Stimulated activated CD8-positive, alpha-beta memory T cell treated with anti-CD3 and anti-CD28 coated beads, Interleukin-4, amount 100 ng/mL, for 24 hours (primary cell): ENCODE data around the gene EYA2.
"Not testable (repeated sequence)": the region's sequence is repeated elsewhere in the genome, so short reads cannot be mapped to it uniquely, and the experiment has no call there.

Experiments
- DNase-seq: peaks from one replicate; pipeline ENCODE4 v3.0.0-alpha.2; 2020; ENCODE audit warnings: low read depth

Gene EYA2

DNA sequence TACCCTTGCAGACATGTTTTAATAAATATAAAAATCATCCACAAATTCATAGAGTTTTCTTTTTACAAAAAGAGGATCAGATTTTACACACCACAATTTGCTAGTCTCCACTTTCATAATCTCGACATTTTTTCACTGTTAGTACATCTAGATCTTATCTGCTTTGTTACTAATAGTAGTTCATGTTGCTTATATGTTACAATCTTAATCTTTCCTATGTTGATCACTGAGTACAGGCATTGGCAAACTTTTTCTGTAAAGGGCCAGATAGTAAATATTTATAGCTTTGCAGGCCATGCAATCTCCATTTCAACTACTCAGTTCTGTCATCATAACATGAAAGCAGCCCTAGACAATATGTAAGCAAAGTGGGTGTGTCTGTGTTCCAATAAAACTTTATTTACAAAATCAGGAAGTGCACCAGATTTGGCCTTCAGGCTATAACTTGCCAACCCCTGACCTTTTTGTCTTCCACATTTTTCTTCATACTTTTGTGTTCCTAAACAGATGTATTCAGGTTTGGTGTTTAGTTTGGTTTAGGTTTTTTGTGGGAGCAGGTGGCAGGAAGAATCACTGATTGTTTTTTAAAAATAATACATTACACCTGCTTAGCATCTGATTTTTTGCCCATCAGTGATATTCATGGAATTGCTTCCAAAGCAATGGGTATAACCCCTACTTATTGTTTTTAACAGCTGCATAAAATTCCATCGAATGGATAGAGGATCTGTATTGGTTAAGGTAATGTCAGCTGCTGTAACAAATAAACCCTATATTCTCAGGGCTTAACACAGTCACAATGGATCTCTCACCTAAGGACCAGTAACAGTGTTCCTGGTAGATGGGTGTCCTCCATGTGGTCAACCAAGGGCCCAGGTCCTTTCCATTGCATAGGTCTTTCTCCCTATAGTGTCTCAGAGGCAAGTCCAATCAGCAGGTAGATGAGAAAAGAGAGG lies 61.2 kb downstream of the EYA2 start:
- DNase-seq, result no peak

DNA sequence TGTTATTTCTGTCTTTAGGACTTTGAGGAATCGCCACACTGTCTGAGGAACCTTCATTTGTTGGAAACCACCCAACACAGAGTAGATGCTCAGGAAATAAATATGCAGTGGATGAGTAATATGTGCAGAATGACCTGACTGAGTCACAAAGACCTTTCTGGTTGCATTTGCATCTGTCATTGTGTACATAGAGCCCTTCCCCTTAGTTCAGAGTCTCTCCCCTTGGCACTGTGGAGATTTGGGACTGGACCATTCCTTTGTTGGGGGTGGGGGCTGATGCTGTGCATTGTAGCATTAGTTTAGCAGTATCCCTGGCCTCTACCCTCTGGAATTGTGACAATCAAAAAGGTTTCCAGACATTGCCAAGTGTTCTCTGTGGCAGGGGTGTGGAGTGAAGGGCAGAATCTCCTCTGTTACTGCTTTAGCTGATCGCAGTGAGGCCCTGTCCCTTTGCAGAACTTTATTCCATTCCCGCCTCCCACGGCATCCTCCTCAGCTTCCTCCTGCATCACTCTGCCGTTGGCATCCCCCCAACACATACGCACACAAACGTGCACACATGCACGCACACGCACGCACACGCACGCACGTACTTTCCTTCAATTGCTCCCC lies 64.5 kb downstream of the EYA2 start:
- no peak for DNase-seq

DNA sequence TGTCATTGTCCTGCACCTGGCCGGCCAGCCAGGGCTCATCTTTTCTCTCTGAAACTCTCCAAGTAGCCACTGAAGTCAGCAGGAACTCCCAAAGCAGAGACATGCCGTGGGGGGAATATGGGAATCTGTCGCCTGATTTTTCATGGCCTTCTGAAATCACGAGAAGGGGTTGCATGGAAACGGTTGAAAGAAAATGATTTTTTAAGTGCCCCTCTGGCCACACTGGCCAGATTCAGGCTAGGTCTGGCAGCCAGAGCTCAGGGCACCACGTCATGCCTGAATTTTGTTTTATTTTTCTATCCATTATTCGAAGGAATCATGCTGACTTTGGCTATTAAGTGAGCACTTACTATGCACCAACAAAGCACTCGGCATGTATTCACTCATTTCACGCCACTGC lies 65.2 kb downstream of the EYA2 start:
- DNase-seq, result no peak

DNA sequence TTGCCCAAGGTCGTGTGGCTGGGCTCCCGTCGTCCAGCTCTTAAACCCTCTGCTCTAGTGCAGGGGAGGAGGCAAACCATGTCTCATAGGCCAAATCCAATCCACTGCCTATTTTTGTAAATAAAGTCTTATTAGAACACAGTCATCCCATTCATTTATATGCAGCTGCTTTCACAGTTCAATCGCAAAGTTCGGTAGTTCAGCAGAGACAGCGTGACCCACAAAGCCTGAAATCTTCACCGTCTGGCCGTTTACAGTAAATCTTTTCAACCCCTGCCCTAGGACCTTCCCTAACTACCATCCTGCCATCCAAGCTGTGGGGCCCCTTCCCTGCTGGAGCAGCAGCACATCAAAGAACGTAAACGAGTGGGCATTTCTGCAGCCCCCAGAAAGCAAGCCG lies 65.9 kb downstream of the EYA2 start:
- DNase-seq, result no peak

DNA sequence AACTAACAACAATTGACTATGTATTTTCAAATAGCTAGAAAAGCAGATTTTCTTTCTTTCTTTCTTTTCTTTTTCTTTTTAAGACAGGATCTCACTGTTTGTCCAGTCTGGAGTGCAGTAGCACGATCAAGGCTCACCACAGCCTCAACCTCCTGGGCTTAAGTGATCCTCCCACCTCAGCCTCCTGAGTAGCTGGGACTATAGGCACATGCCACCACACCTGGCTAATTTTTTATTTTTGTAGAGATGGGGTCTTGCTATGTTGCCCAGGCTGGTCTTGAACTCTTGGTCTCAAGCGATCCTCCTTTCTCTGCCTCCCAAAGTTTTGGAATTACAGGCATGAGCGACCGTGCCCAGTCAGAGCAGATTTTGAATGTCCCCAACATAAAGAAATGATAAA lies 67.3 kb downstream of the EYA2 start:
- not testable (repeated sequence) for DNase-seq

DNA sequence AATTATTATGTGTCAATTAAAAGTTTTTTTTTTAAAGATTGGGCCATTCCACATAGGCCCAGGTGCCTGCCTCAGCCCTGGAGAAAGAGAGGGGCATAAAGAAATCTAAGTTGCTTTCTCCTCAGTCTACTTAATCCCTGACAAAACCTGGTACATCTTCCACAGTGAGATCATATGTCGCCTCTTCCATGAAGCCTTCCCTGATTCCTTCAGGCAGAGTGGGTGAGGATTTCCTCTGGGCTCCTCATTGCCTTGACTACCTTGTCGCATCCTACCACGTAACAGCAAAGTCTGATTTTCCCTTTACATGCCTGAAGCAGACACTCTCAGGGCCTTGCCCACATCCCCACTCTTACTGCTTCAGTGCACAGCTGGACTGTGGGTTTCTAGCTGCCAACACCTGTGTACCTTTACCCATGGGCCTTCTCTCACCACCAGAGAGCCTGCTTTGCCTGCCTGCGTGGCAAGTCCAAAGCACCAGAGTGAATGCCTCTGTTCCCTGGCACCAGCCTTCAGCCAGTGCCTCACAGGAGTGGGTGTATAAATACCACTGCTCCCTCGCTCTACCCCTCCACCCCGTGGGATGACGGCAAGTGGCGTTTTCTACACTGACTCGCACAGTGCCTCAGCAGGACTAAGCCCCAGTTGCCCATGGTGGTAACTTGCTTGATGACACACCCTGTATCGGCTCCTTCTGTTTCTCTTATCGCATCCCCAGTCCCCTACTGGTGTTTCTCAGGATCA lies 68.0 kb downstream of the EYA2 start:
- DNase-seq, result no peak

DNA sequence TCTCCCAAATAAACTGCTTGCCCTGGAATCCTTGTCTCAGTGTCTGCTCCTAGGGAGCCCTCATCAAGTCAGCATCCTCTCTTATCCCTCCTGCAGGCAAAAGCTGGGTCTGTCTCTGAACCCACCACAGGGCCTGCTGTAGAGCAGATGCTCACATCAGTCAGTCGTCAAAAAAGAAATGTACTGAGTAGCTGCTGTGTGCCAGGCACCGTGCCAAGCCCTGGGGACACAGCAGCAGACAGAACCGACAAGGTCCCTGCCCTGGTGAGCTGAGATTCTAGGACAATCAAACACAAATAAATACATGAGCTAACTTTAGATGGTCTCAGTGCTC lies 68.5 kb downstream of the EYA2 start:
- no peak for DNase-seq

DNA sequence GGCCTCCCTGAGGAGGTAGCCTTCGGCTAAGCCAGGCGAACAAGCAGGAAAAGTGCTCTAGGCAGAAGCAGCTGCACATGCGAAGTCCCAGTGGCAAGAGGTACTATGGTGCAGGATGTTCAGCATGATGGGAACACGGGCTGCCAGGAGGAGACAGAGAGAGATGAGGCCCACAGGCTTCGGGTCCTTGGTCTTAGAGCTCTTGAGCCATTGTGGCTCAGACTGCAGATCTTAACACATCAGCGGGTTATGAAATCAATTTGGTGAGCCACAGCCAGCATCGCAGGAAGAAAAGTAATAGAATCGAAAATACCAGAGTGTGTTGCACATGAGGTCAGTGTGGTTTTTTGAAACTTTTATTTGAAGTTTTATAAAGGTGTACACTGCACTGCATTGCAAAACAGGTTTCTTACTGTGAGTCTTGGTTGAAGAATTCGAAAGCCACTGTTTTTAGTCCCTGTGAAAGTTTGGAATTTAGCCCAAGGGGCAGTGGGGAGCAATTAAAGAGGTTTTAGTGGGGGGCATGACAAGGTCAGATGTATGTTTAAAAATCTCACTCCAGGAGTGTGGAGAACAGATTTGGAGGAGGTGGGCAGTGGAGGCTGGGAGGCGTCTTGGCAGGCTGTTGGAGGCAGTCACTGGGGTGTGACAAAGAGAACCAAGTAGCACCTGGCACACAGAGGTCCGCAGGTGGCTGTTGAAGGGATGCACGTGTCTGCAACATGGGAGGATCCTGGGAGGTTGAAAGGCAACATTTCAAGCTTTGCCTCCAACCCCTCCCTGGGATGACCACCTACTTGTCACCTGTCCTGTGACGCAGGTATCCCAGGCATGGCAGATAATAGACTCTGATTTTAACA lies 69.3 kb downstream of the EYA2 start:
- DNase-seq, result no peak

DNA sequence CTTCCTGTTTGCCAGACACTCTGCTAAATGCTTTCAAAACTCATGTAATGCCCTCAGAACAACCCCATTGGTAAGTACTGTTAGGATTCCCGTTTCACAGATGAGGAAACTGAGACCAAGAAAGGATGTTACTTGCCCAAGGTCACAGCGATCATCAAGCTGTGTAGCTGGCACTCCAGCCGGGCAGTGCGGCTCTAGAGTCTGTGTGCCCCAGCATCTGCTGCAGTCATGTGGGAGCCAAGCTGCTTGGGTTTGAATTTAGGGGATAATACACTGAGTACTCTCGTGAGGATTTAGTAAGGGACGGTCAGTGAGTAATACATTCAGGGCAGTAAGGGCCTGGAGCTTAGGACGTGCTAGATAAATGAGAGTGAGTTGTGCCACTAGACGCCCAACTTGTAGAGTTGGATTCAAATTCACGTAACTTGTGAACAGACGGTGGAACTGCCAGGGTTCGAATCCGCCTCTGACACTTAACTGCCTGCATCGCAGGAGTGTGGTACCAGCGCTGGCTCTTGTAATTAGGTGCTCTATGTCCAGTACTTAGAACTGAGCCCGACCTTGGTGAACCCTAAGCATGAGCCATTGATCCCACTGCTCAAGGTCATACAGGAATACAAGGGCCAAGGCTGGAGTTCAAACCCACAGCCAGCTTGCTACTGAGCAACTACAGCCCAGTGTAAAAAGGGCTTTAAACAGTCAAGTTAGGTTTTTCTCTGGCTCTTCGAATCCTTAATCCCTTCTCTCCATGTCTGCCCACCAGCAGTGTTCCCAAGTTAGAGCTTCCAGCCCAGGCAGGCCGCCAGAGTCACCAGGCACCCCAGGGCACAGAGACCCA lies 70.2 kb downstream of the EYA2 start:
- DNase-seq, result no peak

DNA sequence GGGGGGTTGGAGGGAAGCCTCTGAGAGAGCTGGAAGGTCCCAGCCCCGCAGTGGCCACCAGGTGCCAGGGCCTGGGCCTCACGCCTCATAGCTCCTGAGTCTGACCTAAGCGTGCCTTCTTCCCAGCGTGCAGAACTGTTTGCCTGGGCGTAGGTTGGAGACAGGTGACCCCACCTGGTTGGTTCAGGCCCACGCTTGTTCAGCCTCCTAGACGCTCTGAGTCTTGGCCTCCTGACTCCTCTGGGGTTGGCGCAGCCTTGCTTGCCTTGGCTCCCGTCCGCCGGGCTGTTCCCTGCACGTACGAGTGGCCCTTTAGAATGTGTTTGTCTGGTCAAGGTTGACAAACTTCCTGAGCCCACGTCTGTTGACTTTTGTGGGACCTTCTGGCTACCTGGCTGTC lies 70.8 kb downstream of the EYA2 start:
- DNase-seq, result no peak

DNA sequence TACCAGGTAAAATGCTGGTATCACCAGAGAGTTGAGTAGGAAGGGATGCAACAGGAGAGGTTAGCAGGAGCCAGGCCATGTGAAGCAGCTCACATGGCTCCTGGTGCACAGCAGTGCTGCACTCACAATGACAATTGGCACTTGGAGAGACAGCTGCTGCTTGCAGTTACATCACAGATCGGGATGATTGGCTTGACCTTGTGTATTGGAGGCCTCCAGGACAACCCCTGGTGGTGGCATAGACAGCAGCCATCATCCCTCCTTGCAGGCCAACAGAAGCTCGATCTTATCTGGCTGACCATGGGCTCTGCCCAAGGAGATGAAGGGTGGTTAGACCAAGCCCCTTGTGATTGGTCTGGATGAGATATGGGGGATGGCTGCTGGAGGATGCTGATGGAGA lies 73.0 kb downstream of the EYA2 start:
- no peak for DNase-seq

DNA sequence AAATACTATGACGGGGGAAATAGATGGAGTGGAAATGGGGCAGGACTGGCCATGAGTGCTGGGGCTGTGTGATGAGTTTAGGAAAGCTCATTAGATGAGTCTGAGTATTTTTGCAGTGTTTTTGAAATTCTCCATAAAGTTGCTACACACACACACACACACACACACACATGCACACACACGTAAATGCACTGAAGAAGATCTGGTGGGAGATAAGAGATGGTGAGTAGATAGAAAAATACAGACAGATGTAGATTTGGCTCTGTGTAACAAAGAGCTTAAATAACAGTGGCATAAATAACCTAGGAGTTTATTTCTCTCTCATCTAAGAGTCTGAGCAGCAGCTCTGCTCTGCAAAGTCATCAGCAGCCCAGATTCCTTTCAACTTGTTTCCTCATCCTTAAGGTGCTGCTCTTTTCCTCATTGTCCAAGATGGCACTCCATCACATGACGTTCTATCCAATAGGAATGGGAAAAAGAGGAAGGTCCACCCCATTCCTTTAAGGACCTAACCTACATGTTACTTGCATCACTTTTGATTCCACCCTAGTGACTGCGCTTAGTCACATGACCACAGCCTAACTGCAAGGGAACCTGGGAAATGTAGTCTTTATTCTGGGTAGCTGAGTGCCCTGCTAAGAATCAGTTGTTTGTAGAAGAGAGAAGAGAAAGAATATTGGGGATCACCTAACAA lies 76.4 kb downstream of the EYA2 start:
- no peak for DNase-seq

DNA sequence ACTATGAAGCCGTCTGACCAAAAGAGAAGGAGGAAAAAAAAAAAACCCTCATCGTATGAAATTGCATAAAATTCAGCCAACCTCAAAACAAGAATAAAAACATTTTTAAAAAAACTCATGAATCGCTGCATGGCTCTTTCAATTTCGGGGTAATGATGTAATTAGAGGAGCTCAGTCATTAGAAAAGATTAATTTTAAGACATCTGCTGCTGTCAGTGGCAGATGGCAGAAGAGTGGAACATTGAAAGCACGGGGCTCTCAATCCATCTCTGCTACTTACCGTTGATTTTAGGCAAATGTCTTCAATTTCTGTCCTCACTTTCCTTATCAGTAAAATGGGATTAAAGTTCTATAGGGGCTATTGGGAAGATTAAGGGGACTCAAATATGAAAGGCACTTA lies 79.1 kb downstream of the EYA2 start:
- DNase-seq, result no peak

DNA sequence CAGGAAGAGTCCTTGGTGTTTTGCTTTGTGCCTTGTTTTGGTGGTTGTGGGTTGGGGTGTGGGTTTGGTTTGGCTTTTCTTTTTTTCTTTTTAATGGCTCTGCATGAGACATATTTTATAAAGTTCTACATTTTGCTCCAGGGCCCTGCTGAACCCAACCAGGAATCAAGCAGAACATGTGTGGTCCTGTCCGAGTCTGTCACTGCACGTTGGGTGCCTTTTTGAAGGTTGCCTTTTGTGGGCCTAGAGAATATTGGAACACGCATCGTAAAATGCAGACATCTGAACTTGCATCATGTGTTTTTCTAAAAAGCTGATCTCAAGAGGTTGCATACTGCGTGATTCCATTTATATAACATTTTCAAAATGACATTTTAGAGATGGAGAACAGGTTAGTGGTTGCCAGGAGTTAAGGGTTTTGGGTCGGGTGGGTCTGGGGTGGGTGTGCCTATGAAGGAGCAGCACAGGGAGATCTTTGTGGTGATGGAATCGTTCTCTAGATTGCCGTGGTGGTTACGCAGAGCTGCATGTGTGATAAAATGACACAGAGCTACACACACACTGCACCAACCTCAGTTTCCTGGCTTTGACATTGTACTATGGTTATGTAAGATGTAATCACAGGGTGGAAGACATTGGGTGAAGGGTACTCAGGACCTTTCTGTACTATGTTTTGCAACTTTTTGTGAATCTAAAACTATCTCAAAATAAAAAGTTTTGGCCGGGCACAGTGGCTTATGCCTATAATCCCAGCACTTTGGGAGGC lies 80.2 kb downstream of the EYA2 start:
- DNase-seq, result no peak

DNA sequence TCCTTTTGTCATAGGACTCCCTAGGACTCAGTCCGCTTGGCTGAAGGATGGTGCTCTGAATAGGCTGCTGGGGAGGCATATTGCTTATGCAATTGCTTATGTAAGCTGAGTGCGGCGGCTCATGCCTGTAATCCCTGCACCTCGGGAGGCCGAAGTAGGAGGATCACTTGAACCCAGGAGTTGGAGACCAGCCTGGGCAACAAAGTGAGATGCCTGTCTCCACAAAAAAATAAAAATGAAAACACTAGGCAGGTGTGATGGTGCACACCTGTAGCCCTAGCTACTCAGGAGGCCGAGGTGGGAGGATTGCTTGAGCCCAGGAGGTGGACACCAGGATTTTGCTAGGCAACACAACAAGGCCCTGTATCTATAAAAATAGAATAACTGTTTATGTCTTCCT lies 81.3 kb downstream of the EYA2 start:
- no peak for DNase-seq

DNA sequence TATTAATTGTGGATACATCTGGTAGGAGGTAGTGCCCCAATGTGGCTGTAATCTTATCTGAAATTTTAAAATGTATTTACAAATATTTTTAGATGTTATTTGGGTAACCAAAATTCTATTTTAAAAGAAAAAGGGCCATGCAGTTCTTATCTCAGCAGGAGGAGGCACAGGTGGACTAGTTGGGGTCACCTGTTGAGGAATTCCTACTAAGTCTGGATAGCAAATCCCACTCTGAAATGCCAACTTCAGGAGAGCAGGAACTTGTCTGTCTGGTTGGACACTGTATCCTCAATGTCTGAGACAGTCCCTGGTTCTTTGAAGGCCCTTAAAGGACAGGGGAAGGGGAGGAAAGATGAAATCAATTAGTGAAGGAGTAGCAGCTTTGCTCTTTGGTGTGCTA lies 82.6 kb downstream of the EYA2 start:
- no peak for DNase-seq

DNA sequence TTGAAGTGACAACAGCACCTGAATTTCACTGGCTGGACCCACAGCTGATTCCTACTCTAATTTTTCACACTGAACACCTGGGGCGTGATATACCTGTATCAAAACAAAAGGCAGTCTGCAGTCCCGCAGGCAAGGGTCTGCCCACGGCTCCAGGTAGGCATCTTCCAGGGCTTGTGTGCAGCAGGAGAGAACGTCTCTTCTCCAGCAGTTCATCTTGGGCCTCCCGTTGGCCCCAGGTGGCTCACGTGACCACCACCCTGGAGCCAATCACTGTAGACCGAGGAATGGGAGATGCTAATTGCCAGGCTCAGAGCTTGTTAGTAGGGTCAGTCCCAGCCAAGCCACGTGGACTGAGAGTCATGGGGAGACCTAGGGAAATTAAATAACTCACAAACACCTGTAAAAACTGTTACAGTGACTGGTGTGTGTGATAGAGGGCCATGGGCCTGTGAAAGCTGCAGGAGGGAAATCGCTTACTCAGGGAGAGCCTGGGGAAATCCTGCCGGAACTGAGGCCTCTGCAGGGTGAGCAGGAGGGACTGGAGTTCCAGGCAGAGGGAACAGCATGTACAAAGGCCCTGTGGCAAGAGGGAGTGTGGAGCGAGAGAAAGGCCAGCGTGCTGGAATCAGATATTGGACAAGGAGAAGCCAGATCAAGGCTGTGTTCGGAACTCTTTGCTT lies 83.4 kb downstream of the EYA2 start:
- DNase-seq, result no peak

DNA sequence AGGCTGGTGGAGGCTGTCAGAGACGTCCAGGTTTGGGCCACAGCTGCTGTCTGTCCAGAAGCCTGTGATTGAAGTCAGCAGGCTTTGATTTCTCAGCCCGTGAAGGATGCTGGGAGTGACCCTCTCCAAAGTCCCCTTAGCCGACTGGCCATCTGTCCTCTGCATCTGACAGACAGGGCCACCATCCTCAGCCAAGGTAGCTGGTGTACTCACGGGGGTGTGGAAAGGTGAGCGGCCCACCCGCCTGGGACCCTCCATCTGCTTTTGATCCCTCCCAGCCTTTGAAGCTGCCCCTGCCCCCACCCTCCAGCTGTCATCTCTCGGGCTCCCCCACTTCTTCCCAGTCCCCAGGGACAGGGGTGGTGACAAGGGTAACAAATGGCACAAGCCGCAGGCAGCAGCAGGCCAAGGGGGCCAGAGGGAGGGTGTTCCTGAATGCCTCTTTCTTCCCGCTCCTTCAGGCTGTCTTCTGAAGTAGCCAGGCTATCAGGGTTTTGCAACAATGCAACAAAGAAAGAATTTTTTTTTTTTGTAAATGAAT lies 84.4 kb downstream of the EYA2 start:
- DNase-seq, result no peak
